ENCODE measurements around the gene BAHCC1.

Gene BAHCC1

DNA sequence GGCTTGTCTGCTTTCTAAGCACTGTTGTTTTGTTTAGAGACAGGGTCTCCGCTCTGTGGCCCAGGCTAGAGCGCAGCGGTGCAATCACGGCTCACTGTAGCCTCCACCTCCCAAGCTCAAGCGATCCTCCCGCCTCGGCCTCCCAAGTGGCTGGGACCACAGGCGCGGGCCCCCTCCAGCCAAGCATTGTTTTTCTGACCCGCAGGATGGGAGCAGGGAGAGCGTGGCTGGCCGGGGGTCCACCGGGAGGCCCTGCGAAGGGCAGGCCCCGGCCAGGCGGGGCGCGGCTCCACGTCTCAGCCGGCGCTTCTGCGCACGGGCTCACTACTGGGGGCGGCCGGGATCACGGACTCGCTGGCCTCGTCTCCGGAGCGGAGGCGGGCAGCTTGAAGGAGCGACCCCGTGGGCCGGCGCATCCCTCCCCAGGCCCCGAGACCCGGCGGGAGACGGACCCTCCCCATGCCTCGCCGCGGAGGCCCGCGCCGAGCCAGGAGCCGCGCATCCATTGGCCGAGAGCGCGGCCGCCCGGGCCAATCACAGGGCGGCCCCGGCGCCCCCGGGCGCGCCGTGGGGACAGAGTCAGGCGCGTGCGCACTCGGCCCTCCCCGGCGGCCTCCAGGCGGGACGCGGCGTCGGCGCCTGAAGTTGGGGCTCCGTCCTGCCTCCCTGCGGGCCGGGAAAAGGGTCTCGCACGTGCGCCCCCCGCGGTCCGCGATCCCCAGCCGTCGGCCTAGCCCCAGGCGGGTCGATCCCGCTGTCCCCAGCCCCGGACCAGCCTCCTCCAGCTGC is 92.4 kb downstream of the BAHCC1 start:
- Histone ChIP-seq H3K9ac (ENCODE audit: low read depth, low read length) (peak overlapping the region; percentile 69), H3K4me3 (ENCODE audit: low read length) (peak overlapping the region; percentile 45; the same call in 1 of the 2 replicates), H3K36me3 (ENCODE audit: insufficient read depth, low read depth, low read length) (no peaks in the 10 kb centered on the region), H3K27ac (ENCODE audit: low read length) (no peak overlapping the region), H3K9me3 (ENCODE audit: insufficient read depth, low read depth, low read length) (no peaks in the 10 kb centered on the region), H3K4me1 (ENCODE audit: insufficient read depth, low read length) (peaks cover 17% of the 10 kb centered on the region; the same call in 1 of the 2 replicates), H3K27me3 (ENCODE audit: insufficient read depth, low read length) (peaks cover 78% of the 10 kb centered on the region)

DNA sequence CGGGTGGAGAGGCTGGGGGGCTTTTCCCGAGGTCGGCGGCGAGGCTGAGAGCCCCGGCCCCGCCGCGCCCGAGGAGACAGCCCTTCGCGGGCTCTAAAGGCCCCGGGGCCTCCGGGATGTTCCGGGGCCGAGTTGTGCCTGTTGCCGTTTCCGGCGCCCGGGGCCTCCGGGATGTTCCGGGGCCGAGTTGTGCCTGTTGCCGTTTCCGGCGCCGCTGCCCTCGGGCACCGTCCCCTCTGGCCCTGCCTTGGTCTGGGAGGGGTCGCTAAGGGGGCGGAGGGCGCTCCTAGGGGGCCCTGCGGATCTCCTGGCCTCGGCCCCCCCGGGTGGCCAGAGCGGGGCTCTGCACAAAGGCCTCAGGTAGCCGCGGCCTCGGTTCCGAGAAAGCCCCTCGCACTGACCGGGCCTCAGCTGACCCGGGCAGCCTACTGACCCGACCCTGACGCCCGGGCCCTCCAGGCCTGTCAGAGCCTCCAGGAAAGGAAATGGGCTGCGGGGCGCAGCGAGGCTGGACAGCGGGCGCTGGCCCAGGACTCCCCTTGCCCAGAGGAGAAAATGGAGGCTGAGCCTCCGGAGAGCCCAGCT is 93.1 kb downstream of the BAHCC1 start:
- no peaks in the 10 kb centered on the region for H3K36me3 ChIP-seq (ENCODE audit: insufficient read depth, low read depth, low read length)
- H3K9ac ChIP-seq (ENCODE audit: low read depth, low read length), result peak overlapping the region; percentile 69
- peaks cover 77% of the 10 kb centered on the region for H3K27me3 ChIP-seq (ENCODE audit: insufficient read depth, low read length)
- H3K4me1 ChIP-seq (ENCODE audit: insufficient read depth, low read length), result peaks cover 17% of the 10 kb centered on the region; the same call in 1 of the 2 replicates
- no peaks in the 10 kb centered on the region for H3K9me3 ChIP-seq (ENCODE audit: insufficient read depth, low read depth, low read length)
- H3K27ac ChIP-seq (ENCODE audit: low read length), result no peak overlapping the region
- H3K4me3 ChIP-seq (ENCODE audit: low read length), result peak overlapping the region; percentile 45; the same call in 1 of the 2 replicates

DNA sequence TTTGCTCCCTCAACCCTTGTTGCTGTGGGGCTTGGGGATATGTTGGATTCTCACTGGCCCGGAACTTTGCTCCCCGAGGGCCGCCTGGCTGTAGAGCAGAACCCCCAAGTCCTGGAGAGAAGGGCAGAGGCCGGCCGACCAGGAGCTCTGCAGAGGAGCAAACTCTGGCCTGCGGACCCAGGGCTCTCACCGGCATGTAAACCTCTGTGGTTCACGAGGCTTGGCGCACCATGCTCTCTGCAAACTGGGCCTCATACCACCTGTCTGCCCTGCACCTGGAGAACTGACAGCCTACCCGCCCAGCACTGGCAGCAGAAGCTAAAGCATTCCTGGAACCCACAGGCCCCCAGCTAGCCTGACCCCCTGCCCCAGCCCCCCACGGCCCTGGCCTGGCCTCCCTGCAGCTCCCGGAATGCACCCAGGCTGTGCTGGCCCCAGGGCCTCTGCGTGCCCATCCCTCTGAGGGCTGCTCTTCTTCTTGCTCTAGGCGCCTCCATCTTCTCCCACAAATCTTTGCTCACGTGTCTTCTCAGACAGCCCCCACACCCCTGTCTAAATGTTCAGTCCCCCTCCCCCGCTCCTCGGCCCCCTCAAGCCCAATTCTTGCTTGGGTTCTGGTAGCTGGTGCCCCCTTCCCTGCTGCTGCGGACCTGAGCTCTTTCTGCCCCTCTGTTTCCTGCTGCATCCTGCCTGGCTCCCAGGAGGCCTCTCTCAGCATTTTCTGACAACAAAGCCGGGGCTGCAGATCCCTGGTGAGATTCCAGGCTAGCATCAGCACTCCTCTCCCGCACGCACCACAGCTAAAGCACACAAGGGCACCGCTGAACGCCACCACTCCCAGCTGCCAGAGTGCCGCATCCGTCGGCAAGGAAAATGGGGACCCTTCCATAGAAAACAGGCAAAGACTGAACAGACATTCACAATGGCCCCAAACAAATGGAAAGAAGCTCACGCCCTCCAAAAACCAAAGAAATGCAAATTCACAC is 94.0 kb downstream of the BAHCC1 start:
- peaks cover 70% of the 10 kb centered on the region for H3K27me3 ChIP-seq (ENCODE audit: insufficient read depth, low read length)
- H3K9ac ChIP-seq (ENCODE audit: low read depth, low read length), result no peak overlapping the region; the same call in 1 of the 2 replicates
- no peak overlapping the region for H3K27ac ChIP-seq (ENCODE audit: low read length)
- H3K9me3 ChIP-seq (ENCODE audit: insufficient read depth, low read depth, low read length), result no peaks in the 10 kb centered on the region
- no peaks in the 10 kb centered on the region for H3K36me3 ChIP-seq (ENCODE audit: insufficient read depth, low read depth, low read length)
- H3K4me3 ChIP-seq (ENCODE audit: low read length), result peak overlapping the region; percentile 52
- peaks cover 17% of the 10 kb centered on the region; the same call in 1 of the 2 replicates for H3K4me1 ChIP-seq (ENCODE audit: insufficient read depth, low read length)

DNA sequence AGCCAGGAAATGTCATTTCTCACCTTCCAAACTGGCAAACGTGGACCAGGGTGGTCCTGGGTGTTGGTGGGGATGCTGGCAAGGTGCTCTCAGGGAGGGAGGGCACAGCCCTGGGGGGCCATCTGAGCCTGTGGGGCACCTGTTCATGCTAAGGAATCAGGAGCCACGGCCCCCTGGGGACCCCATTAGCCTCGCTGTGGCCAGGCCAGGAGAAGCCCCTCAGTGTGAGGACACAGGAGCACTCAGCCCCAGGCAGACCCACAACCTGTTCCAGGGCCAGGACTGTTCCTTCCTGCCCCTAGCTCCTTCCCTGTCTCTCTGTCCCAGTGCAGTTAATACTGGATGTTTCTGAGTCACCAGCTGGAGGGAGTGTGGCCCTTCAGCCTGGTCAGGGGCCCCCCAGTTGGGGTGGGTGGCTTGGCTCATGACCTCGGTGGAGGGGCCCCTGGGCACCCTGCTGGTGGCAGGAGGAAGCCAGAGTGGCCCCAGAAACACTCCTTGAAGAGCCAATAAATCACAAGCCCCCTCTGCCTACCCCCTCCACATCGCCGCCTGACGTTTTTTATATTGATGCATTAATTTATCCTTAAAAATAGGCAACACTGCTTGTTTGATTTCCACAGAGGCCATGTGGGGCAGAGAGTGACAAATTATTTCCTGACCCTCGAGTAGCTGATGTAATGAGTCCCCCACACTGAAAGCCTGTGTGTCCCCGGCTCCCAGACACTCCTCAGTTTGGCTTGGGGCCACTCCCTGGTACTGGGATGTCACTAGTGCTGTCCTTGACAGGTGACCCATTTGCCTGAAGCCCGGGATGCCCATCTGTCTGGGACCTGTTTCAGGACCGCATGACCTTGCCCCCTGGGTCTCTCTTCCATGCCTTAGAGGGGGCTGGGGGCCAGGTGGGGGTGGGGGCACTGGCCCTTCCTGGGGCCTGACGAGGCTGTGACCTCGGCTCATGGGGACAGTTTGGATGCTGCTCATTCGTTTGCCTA is 95.0 kb downstream of the BAHCC1 start:
- Histone ChIP-seq H3K4me1 (ENCODE audit: insufficient read depth, low read length) (peaks cover 17% of the 10 kb centered on the region; the same call in 1 of the 2 replicates), H3K9me3 (ENCODE audit: insufficient read depth, low read depth, low read length) (no peaks in the 10 kb centered on the region), H3K9ac (ENCODE audit: low read depth, low read length) (no peak overlapping the region; the same call in 1 of the 2 replicates), H3K4me3 (ENCODE audit: low read length) (peak overlapping the region; percentile 52; the same call in 1 of the 2 replicates), H3K27me3 (ENCODE audit: insufficient read depth, low read length) (peaks cover 64% of the 10 kb centered on the region), H3K27ac (ENCODE audit: low read length) (no peak overlapping the region), H3K36me3 (ENCODE audit: insufficient read depth, low read depth, low read length) (no peaks in the 10 kb centered on the region)

DNA sequence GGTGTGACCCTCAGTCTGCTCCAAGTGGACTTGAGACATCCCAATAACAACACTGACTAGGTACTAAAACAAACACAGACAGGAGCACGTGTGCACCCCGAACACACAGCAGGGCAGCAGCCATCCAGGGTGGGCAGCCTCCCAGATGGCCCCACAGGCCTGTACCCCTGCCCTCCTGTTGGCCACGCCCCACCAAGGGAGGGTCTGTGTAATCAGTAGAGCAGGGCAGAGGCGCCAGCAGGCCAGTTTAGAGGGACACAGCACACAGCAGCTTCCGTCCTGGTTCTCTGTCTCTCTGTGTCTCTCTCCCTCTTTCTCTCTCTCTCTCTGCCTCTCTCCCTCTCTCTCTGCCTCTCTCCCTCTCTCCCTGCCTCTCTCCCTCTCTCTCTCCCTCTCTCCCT is 95.9 kb downstream of the BAHCC1 start:
- H3K9me3 ChIP-seq (ENCODE audit: insufficient read depth, low read depth, low read length), result no peaks in the 10 kb centered on the region
- H3K9ac ChIP-seq (ENCODE audit: low read depth, low read length), result no peak overlapping the region
- H3K4me3 ChIP-seq (ENCODE audit: low read length), result no peak overlapping the region
- H3K4me1 ChIP-seq (ENCODE audit: insufficient read depth, low read length), result peaks cover 17% of the 10 kb centered on the region; the same call in 1 of the 2 replicates
- no peak overlapping the region for H3K27ac ChIP-seq (ENCODE audit: low read length)
- H3K27me3 ChIP-seq (ENCODE audit: insufficient read depth, low read length), result peaks cover 61% of the 10 kb centered on the region
- H3K36me3 ChIP-seq (ENCODE audit: insufficient read depth, low read depth, low read length), result no peaks in the 10 kb centered on the region

DNA sequence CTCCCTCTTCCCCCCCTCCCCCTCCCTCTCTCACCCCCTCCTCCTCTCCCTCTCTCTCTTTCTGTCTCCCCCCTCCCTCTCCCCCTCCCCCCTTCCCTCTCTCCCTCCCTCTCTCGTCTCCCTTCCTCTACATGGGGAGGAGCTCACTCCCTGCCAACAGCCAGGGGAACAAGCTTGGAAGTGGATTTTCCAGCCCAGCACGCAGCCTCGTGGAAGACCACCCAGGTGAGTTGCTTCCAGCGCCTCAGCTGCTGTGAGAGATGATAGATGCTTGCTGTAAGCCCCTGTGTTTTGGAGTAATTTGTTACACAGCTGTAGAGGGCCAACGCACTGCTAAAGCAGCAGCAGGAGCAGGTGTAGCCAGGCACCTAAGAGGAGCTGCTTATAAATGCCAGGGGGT is 96.5 kb downstream of the BAHCC1 start:
- H3K27ac ChIP-seq (ENCODE audit: low read length), result no peak overlapping the region

DNA sequence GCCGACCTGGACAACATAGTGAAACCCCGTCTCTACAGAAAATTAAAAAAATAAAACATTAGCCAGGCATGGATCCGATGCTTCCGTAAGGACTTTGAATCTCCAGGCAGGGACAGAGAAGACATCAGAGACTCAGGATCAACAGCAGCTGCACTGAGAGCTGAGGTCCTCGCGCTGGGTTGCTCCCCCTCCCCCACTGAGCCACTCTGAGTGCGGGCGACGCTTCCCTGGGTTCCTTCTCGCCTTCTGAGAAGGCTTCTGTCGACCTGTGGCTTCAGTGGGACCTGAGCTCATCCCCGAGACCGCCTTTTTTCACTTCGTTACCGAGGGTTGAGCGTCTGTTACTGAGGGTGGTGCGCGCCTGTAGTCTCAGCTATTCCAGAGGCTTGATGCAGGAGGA is 96.9 kb downstream of the BAHCC1 start:
- no peak overlapping the region for H3K27ac ChIP-seq (ENCODE audit: low read length)
- H3K9ac ChIP-seq (ENCODE audit: low read depth, low read length), result no peak overlapping the region
- H3K4me3 ChIP-seq (ENCODE audit: low read length), result no peak overlapping the region
- H3K36me3 ChIP-seq (ENCODE audit: insufficient read depth, low read depth, low read length), result no peaks in the 10 kb centered on the region
- H3K4me1 ChIP-seq (ENCODE audit: insufficient read depth, low read length), result peaks cover 17% of the 10 kb centered on the region; the same call in 1 of the 2 replicates
- peaks cover 51% of the 10 kb centered on the region for H3K27me3 ChIP-seq (ENCODE audit: insufficient read depth, low read length)
- H3K9me3 ChIP-seq (ENCODE audit: insufficient read depth, low read depth, low read length), result no peaks in the 10 kb centered on the region

More for the DNA sequence above, 96.5 kb downstream of the BAHCC1 start:
- H3K4me3 ChIP-seq (ENCODE audit: low read length), result no peak overlapping the region
- H3K4me1 ChIP-seq (ENCODE audit: insufficient read depth, low read length), result peaks cover 17% of the 10 kb centered on the region; the same call in 1 of the 2 replicates
- no peak overlapping the region for H3K9ac ChIP-seq (ENCODE audit: low read depth, low read length)
- H3K36me3 ChIP-seq (ENCODE audit: insufficient read depth, low read depth, low read length), result no peaks in the 10 kb centered on the region
- peaks cover 55% of the 10 kb centered on the region for H3K27me3 ChIP-seq (ENCODE audit: insufficient read depth, low read length)
- no peaks in the 10 kb centered on the region for H3K9me3 ChIP-seq (ENCODE audit: insufficient read depth, low read depth, low read length)

GRCh38 chr17:81492706-81493105 is 97.4 kb downstream of the BAHCC1 start:
- no peaks in the 10 kb centered on the region for H3K36me3 ChIP-seq (ENCODE audit: insufficient read depth, low read depth, low read length)
- H3K4me3 ChIP-seq (ENCODE audit: low read length), result no peak overlapping the region
- no peak overlapping the region for H3K9ac ChIP-seq (ENCODE audit: low read depth, low read length)
- H3K27me3 ChIP-seq (ENCODE audit: insufficient read depth, low read length), result peaks cover 46% of the 10 kb centered on the region
- no peaks in the 10 kb centered on the region for H3K9me3 ChIP-seq (ENCODE audit: insufficient read depth, low read depth, low read length)
- peaks cover 17% of the 10 kb centered on the region; the same call in 1 of the 2 replicates for H3K4me1 ChIP-seq (ENCODE audit: insufficient read depth, low read length)
- no peak overlapping the region for H3K27ac ChIP-seq (ENCODE audit: low read length)

DNA sequence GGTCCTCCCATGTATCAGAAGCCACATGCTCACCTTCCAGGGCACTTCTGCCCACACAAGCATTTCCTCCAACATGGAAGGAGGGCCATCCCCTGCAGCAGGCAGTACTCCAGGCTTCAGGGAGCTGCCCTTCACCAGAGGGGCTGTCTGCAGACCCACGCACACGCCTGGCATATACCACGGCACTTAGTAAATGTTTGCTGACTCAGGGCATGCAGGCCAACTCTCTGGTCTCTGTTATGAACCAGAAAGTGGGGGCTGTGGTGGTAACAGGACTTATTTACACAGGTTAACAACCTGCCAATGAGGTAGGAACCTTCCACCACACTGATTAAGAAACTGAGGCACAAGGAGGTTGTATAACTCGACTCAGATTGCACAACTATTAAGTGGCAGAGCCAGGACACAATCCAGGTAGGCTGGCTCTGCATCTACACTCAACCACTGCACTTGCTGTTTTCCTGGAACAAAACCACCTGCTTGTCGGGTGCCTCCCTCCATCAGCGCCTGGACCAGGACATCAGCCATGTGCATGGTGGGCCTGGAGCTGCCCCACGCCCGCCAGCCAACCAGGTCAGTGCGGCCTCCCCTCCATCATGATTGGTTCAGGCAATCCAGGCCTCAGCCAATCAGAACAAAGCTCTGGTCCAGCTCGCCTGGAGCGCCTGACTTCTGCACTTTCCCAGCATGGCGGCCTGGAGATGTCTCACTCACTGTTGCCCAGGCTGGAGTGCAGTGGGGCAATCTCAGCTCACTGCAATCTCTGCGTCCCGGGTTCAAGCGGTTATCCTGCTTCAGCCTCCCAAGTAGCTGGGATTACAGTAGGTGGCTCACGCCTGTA is 98.2 kb downstream of the BAHCC1 start:
- Histone ChIP-seq H3K27me3 (ENCODE audit: insufficient read depth, low read length) (peaks cover 42% of the 10 kb centered on the region), H3K4me3 (ENCODE audit: low read length) (no peak overlapping the region), H3K4me1 (ENCODE audit: insufficient read depth, low read length) (peaks cover 17% of the 10 kb centered on the region; the same call in 1 of the 2 replicates), H3K9ac (ENCODE audit: low read depth, low read length) (no peak overlapping the region), H3K27ac (ENCODE audit: low read length) (no peak overlapping the region), H3K9me3 (ENCODE audit: insufficient read depth, low read depth, low read length) (no peaks in the 10 kb centered on the region), H3K36me3 (ENCODE audit: insufficient read depth, low read depth, low read length) (no peaks in the 10 kb centered on the region)

All from iPS-20b (cell line).